ENCODE measurements around the gene GUSB.

DNA sequence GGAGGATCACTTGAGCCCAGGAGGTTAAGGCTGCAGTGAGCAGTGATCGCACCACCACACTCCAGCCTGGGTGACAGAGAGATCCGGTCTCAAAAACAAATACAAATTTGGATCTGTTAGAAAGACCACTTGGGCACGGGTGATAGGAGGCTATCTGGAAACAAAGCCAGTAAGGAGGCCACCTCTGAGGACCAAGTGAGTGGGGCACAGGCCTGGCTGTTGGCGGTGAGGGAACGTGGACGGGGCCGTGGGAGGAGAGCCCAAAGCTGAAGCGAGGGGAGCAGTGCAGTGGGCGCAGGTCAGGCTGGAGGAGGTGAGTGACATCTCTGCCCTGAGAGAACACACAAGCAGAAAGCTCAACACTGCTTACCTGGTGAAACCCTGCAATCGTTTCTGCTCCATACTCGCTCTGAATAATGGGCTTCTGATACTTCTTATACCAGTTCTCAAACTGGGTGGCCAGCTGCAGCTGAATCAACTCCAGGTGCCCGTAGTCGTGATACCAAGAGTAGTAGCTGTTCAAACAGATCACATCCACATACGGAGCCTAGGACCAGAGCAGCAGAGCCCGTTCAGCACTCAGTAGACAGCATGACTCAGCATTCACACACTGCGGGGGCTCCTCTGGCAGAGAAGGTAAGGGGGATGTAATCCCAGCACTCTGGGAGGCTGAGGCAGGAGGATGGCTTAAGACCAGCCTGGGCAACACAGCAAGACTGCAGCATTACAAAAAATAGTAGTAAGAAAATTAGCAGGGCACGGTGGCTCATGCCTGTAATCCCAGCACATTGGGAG, 14.5 kb downstream of the GUSB start:
- no peak for TF ChIP-seq POLR2A (IDR thresholded peaks at IDR 0.05)
- TF ChIP-seq, protein P1, sequence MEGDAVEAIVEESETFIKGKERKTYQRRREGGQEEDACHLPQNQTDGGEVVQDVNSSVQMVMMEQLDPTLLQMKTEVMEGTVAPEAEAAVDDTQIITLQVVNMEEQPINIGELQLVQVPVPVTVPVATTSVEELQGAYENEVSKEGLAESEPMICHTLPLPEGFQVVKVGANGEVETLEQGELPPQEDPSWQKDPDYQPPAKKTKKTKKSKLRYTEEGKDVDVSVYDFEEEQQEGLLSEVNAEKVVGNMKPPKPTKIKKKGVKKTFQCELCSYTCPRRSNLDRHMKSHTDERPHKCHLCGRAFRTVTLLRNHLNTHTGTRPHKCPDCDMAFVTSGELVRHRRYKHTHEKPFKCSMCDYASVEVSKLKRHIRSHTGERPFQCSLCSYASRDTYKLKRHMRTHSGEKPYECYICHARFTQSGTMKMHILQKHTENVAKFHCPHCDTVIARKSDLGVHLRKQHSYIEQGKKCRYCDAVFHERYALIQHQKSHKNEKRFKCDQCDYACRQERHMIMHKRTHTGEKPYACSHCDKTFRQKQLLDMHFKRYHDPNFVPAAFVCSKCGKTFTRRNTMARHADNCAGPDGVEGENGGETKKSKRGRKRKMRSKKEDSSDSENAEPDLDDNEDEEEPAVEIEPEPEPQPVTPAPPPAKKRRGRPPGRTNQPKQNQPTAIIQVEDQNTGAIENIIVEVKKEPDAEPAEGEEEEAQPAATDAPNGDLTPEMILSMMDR (IDR thresholded peaks at IDR 0.05): no peak
